ENCODE measurements around the gene KCTD3.

Gene KCTD3

DNA sequence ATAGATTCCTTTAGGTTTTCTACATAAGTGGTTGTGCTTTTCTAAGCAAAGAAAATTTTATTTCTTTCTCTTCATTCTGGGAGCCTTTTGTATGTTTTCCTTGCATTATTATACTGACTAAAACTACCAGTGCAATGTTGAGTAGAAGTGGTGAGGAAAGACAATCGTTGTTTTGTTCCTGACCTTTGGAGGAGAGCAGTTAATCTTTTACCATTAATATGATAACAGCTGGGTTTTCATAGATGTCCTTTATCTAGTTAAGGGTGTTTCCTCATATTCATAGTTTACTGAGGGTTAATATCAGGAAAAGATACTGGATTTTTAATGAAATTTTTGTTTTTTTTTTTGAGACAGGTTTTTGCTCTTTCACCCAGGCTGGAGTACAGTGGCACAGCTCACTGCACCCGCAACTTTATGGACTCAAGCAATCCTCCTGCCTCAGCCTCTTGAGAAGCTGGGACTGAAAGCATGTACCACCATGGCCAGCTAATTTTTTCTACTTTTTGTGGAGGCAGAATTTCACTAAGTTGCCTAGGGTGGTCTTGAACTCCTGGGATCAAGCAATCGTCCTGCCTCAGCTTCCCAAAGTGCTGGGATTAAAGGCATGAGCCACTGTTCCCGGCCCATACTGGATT is 9.0 kb upstream of the KCTD3 start:
- DNase-seq, result no peak

- DNase-seq, result peak; percentile 56
Measured at GRCh38 chr1:215567491-215568298, 591 bp downstream of the KCTD3 start.

- DNase-seq, result no peak
Measured at GRCh38 chr1:215568299-215568692, 1.2 kb downstream of the KCTD3 start.

DNA sequence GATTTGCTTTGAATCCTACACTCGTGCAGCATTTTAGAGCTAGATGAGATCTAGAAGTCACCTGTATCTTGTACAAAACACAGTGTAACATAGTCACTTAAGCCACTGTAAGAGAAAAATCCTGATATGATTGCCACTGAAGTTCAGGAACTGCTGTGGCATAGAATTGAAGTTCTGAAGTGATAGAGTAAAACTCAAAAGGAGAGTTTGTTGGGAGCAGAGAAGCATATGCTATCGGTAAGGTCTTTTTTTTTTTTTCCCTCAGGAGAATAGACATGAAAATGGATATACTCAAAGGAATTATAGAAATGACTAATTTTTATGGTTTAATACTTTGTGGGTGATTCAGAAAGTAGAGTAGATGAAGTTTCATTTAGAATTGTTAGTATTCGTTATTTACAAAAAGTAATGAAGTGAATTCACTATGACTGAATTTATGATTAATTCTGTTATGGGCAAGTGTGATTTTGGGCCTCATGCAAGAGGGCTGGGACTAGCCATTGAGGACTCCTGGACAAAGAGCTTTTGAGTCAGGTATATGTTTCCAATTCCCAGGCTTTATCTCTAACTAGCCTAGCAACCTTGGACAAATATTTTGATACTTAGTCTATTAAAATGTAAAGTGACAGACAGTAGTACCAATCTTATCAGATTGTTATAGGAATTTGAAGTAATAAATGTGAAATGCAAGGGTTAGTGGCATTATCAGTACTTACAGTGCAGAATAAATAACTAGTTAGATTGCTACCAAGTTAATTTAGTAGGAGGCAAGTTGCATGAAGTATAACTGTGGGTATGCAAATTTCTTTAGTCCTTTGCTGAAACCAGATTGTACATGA is 3.1 kb downstream of the KCTD3 start:
- DNase-seq, result no peak

- no peak for DNase-seq
Measured at GRCh38 chr1:215581896-215582295, 14.8 kb downstream of the KCTD3 start.

- DNase-seq, result no peak
Measured at GRCh38 chr1:215583185-215583749, 16.2 kb downstream of the KCTD3 start.

DNA sequence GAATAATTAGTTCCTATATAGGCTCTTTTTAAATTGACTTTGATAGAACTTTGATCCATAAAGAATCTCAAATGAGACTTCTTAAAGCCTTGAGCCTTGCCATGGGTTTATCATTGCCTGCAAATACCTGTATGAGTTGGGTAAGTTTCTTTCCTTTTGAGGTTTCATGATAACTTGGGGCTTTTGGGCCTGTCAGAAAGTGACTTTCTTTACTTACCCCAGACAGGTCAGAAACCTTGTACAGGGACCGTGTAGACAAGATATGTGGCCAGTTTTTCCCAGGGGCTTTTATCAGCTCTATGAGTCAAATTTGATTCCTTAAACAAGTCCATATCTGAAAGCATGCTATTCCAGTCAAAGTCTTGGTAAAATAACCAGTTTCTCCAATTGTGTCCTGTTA is 17.3 kb downstream of the KCTD3 start:
- no peak for DNase-seq

- no peak for DNase-seq
Measured at GRCh38 chr1:215589650-215590435, 22.7 kb downstream of the KCTD3 start.

DNA sequence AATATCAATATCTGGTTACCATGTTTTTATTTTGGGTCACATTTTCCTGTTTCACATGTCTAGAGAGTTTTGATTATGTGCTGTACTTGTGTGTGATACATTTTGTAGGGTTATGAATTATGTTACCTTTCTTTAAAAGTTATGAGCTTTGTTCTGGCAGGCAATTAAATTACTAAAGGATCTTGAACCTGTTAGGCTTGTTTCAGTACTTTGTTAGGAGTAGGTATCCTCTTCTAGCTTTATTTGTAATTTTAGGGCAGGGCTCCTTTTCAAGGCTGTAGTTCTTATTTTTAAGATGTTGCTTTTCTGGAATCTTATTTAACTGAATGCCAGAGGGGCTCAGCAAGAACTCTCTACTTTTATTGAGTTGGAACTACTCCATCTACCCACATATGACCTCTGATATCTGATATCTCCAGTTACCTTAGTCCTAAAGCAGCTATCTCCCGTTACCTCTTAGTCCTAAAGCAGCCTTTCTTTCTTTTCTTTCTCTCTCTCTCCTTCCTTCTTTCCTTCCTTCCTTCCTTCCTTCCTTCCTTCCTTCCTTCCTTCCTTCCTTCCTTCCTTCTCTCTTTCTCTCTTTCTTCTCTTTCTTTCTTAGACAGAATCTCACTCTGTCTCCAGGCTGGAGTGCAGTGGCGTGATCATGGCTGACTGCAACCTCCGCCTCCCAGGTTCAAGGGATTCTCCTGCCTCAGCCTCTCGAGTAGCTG is 23.8 kb downstream of the KCTD3 start:
- DNase-seq, result no peak

DNA sequence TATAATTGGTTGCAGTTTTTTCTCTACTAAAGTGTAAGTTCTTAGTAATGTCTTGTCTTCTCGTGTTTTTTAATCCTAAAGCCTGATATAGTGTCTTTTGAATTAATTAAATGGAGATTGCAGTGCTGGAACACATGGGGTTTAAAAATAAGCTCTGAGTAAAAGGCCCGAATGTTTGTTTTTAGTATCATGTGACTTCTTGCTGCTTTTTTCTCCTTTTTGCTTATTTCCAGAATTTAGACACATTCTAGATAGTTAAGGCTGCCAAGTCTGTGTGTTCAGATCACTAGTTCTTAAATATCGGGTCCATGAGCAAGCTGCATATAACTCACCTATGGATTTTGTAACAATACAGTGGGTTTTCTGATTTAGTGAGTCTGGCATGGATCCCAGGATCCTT is 27.5 kb downstream of the KCTD3 start:
- no peak for DNase-seq

DNA sequence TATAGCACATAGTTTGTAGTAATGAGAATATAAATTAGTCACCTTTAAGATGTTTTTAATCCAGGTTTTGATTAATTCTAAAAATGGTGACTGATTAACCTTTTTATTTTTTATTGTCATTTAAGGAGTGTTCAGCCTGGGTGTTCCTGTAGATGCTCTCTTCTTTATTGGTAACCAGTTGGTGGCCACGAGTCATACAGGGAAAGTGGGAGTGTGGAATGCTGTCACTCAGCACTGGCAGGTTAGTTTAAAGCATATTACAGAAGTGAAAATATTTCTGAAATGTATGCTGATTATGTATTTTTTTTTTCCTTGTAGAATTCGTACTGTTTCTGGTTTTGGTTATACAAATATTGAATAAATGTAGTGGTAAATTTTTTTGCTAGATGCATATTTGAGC is 28.1 kb downstream of the KCTD3 start:
- DNase-seq, result no peak

- no peak for DNase-seq
Measured at GRCh38 chr1:215597961-215598360, 30.9 kb downstream of the KCTD3 start.

DNA sequence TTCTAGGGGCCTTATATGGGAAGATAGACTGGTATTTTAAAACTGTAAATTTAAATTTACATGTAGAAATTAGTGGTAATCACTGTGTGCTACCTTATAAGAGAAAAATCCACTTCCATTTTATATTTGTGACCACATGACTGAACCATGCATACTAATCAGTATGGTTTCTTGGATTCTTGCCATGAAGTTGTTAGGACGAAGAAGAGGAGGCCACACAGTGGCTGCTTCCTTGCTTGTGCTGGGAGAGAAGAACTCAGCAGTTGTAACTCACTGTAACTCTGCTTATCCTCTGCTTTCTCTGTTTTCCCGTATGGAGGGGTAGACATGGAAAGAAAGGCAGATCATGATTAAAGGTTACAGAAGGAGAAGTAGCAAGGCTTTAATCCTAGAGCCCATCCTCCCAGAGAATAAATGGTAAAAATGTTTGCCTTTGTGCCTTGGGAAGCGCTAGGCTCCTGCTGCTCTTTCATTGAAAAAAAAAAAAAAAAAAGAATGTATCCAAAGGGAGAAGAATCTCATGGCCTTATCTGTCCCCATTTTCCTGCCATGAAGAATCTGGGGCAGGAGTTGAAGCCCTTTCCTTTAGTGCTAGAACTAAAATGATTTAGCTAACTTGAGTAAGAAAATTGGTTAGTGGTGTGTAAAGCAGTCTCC is 32.4 kb downstream of the KCTD3 start:
- no peak for DNase-seq

DNA sequence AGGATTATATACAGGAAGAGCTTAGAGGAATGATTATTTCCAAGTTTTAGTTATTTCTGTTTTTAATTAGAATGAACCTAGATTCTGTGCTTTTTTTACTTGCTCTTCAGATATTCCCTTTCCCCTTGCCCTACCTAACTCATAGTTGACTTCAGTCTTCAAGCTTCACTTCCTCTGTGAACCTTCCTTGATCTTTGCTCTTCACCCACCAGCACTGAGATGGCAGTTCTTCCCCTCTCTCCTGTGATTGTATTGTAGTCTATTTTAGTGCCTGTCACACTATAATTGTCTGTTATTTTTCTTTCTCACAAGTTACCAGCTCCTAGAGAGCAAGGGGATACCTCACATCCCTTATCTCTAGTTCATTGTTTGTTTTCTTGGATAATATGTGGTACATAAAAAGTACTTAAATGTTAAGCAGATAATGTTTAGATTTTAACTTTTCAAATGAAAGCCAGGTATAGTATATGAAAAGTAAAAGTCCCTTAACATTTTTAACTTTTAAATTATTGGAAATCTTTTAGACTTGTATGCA is 33.2 kb downstream of the KCTD3 start:
- DNase-seq, result no peak

DNA sequence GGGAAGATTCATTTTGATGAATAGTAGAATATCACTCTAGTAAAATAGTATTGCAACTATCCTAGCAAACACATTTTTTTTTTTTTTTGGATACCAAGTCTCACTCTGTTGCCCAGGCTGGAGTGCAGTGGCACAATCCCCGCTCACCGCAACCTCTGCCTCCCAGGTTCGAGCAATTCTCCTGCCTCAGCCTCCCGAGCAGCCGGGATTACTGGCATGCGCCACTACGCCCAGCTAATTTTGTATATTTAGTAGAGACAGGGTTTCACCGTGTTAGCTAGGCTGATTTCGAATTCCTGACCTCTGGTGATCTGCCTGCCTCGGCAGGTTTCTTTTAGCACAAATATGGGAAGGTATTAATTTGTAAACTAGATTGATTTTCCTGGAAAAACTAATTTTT is 33.8 kb downstream of the KCTD3 start:
- DNase-seq, result no peak

DNA sequence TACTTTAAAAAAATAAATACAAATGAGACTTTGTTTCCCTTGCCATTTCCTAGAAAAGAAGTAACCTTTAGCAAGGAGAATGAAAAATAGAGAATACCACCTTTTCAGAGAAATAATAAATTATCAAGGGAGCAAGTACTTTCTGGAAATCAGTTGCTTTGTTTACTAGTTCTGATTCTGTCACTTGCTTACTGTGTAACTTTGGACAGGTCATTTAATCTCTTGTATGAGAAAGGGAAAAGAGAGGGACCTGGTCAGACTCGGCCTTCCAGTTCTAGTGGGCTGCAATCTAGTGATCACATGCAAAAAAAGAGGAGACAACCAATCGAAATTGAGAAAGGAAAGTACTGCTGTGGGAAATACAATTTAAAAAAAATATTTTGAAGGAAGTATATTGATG is 34.2 kb downstream of the KCTD3 start:
- DNase-seq, result no peak

- no peak for DNase-seq
Measured at GRCh38 chr1:215603319-215603718, 36.2 kb downstream of the KCTD3 start.

- no peak for DNase-seq
Measured at GRCh38 chr1:215605011-215605621, 38.0 kb downstream of the KCTD3 start.

- DNase-seq, result no peak
Measured at GRCh38 chr1:215606036-215606435, 38.9 kb downstream of the KCTD3 start.

DNA sequence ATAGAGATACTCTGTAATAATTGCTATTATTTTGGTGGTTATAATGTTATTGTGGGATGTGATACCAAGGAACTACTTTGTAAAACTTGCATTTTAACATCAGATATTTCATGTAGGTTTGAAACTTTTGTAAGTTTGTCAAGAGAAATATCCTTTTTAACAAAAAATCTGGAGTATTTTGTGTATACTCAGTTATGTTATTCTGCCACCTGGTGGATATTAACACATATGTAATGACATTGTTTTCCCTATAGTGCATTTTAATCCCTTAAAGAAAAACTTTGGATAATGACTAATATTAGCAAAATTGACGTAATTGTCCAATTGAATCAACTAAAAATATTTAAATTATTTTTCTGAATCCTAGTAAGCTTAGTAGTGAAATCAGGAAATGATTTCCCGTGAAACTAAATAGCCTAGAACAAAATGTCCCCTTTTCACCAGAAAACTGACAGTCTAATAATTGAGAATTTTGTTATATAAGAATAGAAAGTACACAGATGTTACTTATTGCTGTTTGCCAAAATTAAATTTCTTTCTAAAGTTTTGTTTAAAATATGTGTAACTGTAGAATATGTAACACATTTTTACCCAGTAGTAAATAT is 39.6 kb downstream of the KCTD3 start:
- DNase-seq, result no peak
